Mammary epithelial cell (primary cell): ENCODE results near the gene RAMACL.

Experiments used
- CTCF ChIP-seq, 2 donors: IDR thresholded peaks in 1 of 2; conservative IDR thresholded peaks in 1 of 2; 2 replicates each; pipeline ENCODE4 v1.5.1; 2011 to 2012; ENCODE audit warnings: inconsistent platforms in 2 of 2, low read length in 2 of 2, mild to moderate bottlenecking in 2 of 2, control low read depth in 1 of 2, low read depth in 1 of 2; ENCODE audit not compliant: insufficient read depth in 1 of 2; ENCODE audit errors: extremely low read depth in 1 of 2
- EZH2 ChIP-seq: IDR thresholded peaks from 2 replicates; pipeline ENCODE4 v1.6.1; 2012; ENCODE audit warnings: low read length, inconsistent platforms, borderline replicate concordance

- TF ChIP-seq CTCF (conservative IDR thresholded peaks at IDR 0.05 in 1 of 2, IDR thresholded peaks at IDR 0.05 in 1 of 2; ENCODE audit: extremely low read depth in 1 of 2, insufficient read depth in 1 of 2, low read depth in 1 of 2, low read length in 2 of 2) (no peak), EZH2 (no peak)
Measured at GRCh38 chr6:166587631-166588413, 1.3 kb upstream of the RAMACL start.
